ENCODE results near the gene FLT3.
"Not testable (repeated sequence)": the region's sequence is repeated elsewhere in the genome, so short reads cannot be mapped to it uniquely, and the experiment has no call there.

FLT3 gene

DNA sequence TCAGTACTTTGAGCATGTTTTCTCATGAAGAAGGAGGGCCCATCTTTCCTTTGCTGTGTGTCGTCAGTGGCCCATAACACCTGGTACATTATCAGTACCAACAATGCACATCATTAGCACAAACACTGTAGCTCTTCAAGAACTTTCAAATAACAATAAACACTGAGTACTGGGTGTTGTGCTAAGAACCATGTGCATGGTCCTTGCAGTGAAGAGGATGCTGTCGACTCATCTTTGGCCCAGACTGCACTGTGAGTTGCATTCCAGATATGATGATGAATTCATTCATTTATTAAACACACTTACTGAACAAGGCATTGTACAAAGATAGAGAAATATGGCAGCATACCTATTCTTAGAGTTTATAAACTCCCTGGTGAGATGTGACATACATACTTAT is 55.8 kb downstream of the FLT3 start:
- no peak overlapping the region for H3K9ac ChIP-seq (ENCODE audit: insufficient read length, low read depth)
- no peak for DNase-seq (ENCODE audit: low read depth, low spot score)
- H3K4me3 ChIP-seq (ENCODE audit: insufficient read length, low read depth), result no peak overlapping the region
- no peaks in the 10 kb centered on the region for H3K9me3 ChIP-seq (ENCODE audit: insufficient read depth, low read length)
- TF ChIP-seq ZNF274 (IDR thresholded peaks at IDR 0.05; ENCODE audit: low read depth, low read length), result no peak
- no peak for TF ChIP-seq SUZ12 (IDR thresholded peaks at IDR 0.05; ENCODE audit: extremely low read depth, insufficient read depth, insufficient read length)
- TF ChIP-seq YY1 (IDR thresholded peaks at IDR 0.05; ENCODE audit: insufficient read depth, insufficient read length), result no peak
- no peaks in the 10 kb centered on the region for H3K4me1 ChIP-seq (ENCODE audit: insufficient read depth, insufficient read length)
- H3K36me3 ChIP-seq (ENCODE audit: insufficient read depth, insufficient read length, low read length), result no peaks in the 10 kb centered on the region
- peaks cover 67% of the 10 kb centered on the region for H3K27me3 ChIP-seq (ENCODE audit: insufficient read depth, insufficient read length)

DNA sequence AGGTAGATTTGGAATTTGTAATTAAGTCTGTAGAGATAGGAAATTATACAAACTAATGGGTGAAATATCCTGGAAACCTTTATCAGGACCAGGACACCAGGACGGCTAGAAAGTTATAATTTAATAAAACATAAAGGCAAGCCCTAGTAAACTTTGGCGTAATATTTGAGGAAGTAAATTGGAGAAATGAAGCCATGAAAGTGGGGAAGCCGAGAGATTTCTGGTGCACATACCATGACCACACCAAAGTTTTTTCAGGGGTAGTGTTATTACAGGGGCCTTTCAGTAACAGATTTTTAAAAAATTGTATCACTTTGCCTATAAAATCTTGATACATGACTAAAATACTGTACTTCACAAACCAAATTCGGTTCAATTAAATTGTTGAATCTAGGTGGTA is 57.2 kb downstream of the FLT3 start:
- Histone ChIP-seq H3K27me3 (ENCODE audit: insufficient read depth, insufficient read length) (peaks cover 64% of the 10 kb centered on the region), H3K9me3 (ENCODE audit: insufficient read depth, low read length) (no peaks in the 10 kb centered on the region), H3K4me3 (ENCODE audit: insufficient read length, low read depth) (no peak overlapping the region), H3K36me3 (ENCODE audit: insufficient read depth, insufficient read length, low read length) (no peaks in the 10 kb centered on the region), H3K9ac (ENCODE audit: insufficient read length, low read depth) (no peak overlapping the region), H3K4me1 (ENCODE audit: insufficient read depth, insufficient read length) (no peaks in the 10 kb centered on the region)
- DNase-seq (ENCODE audit: low read depth, low spot score), result no peak
- TF ChIP-seq SUZ12 (IDR thresholded peaks at IDR 0.05; ENCODE audit: extremely low read depth, insufficient read depth, insufficient read length), result no peak
- no peak for TF ChIP-seq ZNF274 (IDR thresholded peaks at IDR 0.05; ENCODE audit: low read depth, low read length)
- no peak for TF ChIP-seq YY1 (IDR thresholded peaks at IDR 0.05; ENCODE audit: insufficient read depth, insufficient read length)

DNA sequence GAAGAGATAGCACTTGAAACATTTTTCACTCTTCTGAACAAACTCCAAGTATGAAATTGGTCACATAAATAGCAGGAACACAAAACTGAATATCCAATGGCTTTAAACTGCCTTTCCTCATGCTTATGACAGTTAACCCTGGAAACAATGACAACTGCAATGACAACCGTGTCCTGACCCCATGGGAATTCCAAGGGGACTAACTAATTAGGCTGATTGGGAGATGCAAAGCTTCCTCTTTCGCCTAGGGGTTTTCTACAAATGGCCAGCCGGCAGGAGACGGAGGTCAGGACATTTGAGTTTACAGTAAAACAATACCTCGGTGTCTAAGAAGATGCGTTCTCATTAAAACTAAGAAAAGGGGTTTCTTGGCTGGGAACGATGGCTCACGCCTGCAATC is 58.9 kb downstream of the FLT3 start:
- H3K9me3 ChIP-seq (ENCODE audit: insufficient read depth, low read length), result no peaks in the 10 kb centered on the region
- H3K27me3 ChIP-seq (ENCODE audit: insufficient read depth, insufficient read length), result peaks cover 72% of the 10 kb centered on the region
- DNase-seq (ENCODE audit: low read depth, low spot score), result no peak
- H3K4me1 ChIP-seq (ENCODE audit: insufficient read depth, insufficient read length), result no peaks in the 10 kb centered on the region
- no peaks in the 10 kb centered on the region for H3K36me3 ChIP-seq (ENCODE audit: insufficient read depth, insufficient read length, low read length)
- TF ChIP-seq SUZ12 (IDR thresholded peaks at IDR 0.05; ENCODE audit: extremely low read depth, insufficient read depth, insufficient read length), result no peak
- no peak for TF ChIP-seq ZNF274 (IDR thresholded peaks at IDR 0.05; ENCODE audit: low read depth, low read length)
- H3K4me3 ChIP-seq (ENCODE audit: insufficient read length, low read depth), result no peak overlapping the region
- no peak overlapping the region for H3K9ac ChIP-seq (ENCODE audit: insufficient read length, low read depth)

DNA sequence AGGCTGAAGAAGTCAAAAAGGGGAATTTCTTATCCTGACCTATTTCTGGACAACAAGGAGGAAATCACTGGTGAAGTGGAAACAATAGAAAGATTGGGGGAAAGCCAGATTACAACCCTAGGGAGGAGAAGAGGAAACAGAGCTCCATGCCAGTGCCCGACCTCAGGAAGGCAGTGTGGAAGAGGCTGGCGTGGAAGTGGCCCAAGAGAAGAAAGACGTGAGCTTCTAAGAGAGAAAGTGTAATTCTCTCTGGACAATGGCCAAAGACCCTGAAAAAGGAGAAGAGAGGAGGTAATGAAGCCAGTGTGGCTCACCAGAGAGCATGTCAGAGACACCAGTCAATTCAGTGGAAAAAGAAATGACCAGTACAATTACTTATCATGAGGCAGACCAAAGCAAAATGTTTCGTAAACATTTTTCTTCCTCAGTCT is 59.3 kb downstream of the FLT3 start:
- Histone ChIP-seq H3K27me3 (ENCODE audit: insufficient read depth, insufficient read length) (peaks cover 77% of the 10 kb centered on the region), H3K36me3 (ENCODE audit: insufficient read depth, insufficient read length, low read length) (no peaks in the 10 kb centered on the region)
- no peak for TF ChIP-seq ZNF274 (IDR thresholded peaks at IDR 0.05; ENCODE audit: low read depth, low read length)
- no peak for TF ChIP-seq YY1 (IDR thresholded peaks at IDR 0.05; ENCODE audit: insufficient read depth, insufficient read length)
- no peak for TF ChIP-seq SUZ12 (IDR thresholded peaks at IDR 0.05; ENCODE audit: extremely low read depth, insufficient read depth, insufficient read length)

DNA sequence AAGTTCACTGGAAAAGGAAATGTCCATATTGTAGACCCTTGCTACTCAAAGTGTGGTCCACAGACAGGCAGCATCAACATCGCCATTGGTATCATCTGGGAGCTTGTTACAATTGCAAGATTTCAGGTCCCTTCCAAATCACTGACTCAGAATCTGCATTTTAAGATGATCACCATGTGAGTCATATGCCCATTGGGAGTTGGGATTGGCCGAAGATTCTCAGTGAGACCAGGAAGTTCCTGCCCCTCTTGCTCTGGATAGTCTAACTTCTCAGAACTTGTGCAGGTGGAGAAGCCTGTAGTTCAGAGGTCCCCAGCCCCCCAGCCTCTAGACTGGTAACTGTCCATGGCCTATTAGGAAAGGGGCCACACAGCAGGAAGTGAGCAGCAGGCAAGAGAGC is 63.0 kb downstream of the FLT3 start:
- TF ChIP-seq SUZ12 (IDR thresholded peaks at IDR 0.05; ENCODE audit: extremely low read depth, insufficient read depth, insufficient read length) (no peak), YY1 (IDR thresholded peaks at IDR 0.05; ENCODE audit: insufficient read depth, insufficient read length) (no peak), ZNF274 (IDR thresholded peaks at IDR 0.05; ENCODE audit: low read depth, low read length) (no peak)
- Histone ChIP-seq H3K4me1 (ENCODE audit: insufficient read depth, insufficient read length) (no peaks in the 10 kb centered on the region), H3K9me3 (ENCODE audit: insufficient read depth, low read length) (no peaks in the 10 kb centered on the region), H3K4me3 (ENCODE audit: insufficient read length, low read depth) (no peak overlapping the region), H3K9ac (ENCODE audit: insufficient read length, low read depth) (no peak overlapping the region), H3K27me3 (ENCODE audit: insufficient read depth, insufficient read length) (peaks cover 57% of the 10 kb centered on the region), H3K36me3 (ENCODE audit: insufficient read depth, insufficient read length, low read length) (no peaks in the 10 kb centered on the region)
- DNase-seq (ENCODE audit: low read depth, low spot score), result no peak

More for the DNA sequence above, 59.3 kb downstream of the FLT3 start:
- DNase-seq (ENCODE audit: low read depth, low spot score), result no peak
- Histone ChIP-seq H3K9me3 (ENCODE audit: insufficient read depth, low read length) (no peaks in the 10 kb centered on the region), H3K9ac (ENCODE audit: insufficient read length, low read depth) (no peak overlapping the region), H3K4me1 (ENCODE audit: insufficient read depth, insufficient read length) (no peaks in the 10 kb centered on the region), H3K4me3 (ENCODE audit: insufficient read length, low read depth) (no peak overlapping the region)

DNA sequence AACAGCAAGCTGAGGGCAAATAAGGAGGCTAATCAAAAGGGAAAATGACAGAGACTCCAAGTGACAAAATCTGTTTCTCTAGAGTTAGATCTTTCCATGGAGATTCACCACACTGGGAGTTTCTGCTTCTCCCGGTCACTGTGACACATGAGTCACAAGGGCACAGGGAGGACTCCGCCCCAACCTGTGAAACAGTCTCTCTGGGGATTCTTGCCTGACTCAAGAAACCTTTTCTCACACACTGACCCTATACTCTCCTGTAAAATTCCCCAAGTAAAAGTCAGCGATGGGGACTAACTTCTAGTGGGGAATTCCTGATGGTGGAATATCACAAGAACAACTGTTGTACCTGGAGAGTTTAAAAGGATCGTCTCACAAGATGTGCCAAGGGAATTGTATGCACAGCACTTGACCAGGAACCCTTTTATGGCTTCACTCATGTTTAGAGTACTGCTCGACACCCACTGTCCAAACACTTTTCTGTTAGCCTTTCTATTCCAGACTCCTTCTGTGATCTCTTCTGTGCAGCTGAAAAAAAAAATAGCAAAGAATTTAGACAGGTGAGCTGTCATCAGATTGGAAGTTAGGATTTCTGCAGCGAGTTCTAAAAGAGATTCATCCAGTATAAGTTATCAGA is 65.1 kb downstream of the FLT3 start:
- Histone ChIP-seq H3K36me3 (ENCODE audit: insufficient read depth, insufficient read length, low read length) (no peaks in the 10 kb centered on the region), H3K9ac (ENCODE audit: insufficient read length, low read depth) (no peak overlapping the region), H3K4me3 (ENCODE audit: insufficient read length, low read depth) (no peak overlapping the region), H3K9me3 (ENCODE audit: insufficient read depth, low read length) (no peaks in the 10 kb centered on the region), H3K27me3 (ENCODE audit: insufficient read depth, insufficient read length) (peaks cover 43% of the 10 kb centered on the region), H3K4me1 (ENCODE audit: insufficient read depth, insufficient read length) (no peaks in the 10 kb centered on the region)
- no peak for TF ChIP-seq SUZ12 (IDR thresholded peaks at IDR 0.05; ENCODE audit: extremely low read depth, insufficient read depth, insufficient read length)
- no peak for TF ChIP-seq ZNF274 (IDR thresholded peaks at IDR 0.05; ENCODE audit: low read depth, low read length)
- TF ChIP-seq YY1 (IDR thresholded peaks at IDR 0.05; ENCODE audit: insufficient read depth, insufficient read length), result no peak
- no peak for DNase-seq (ENCODE audit: low read depth, low spot score)

DNA sequence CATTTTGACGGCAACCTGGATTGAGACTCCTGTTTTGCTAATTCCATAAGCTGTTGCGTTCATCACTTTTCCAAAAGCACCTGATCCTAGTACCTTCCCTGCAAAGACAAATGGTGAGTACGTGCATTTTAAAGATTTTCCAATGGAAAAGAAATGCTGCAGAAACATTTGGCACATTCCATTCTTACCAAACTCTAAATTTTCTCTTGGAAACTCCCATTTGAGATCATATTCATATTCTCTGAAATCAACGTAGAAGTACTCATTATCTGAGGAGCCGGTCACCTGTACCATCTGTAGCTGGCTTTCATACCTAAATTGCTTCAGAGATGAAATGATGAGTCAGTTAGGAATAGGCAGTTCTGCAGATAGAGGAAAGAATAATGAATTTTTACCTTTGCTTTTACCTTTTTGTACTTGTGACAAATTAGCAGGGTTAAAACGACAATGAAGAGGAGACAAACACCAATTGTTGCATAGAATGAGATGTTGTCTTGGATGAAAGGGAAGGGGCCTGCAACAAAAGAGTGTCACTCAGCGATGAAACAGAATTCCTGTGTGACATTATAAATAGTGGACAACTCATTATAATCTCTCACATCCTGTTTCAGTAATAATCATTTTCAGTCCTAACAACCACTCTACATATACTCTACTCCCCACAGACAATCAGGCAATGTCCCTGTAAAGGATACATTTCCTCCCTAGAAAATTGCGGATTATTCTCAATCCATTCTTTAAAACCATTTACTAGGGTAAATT is 66.3 kb downstream of the FLT3 start:
- H3K9me3 ChIP-seq (ENCODE audit: insufficient read depth, low read length), result no peaks in the 10 kb centered on the region
- TF ChIP-seq SUZ12 (IDR thresholded peaks at IDR 0.05; ENCODE audit: extremely low read depth, insufficient read depth, insufficient read length) (no peak), ZNF274 (IDR thresholded peaks at IDR 0.05; ENCODE audit: low read depth, low read length) (no peak), YY1 (IDR thresholded peaks at IDR 0.05; ENCODE audit: insufficient read depth, insufficient read length) (no peak)
- H3K4me3 ChIP-seq (ENCODE audit: insufficient read length, low read depth), result no peak overlapping the region

DNA sequence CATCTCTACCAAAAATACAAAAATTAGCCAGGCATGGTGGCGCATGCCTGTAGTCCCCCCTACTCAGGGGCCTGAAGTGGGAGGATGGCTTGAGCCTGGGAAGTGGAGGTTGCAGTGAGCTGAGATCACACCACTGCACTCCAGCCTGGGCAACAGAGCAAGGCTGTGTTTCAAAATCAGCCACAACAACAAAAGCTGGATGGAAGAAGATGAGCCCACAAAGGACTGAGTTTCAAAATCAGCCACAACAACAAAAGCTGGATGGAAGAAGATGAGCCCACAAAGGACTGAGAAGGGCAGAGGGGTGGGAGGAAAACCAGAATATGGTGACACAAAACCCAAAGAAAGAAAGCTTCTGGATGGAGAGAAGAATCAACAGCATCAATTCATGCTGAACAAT is 67.9 kb downstream of the FLT3 start:
- not testable (repeated sequence) for H3K9ac ChIP-seq (ENCODE audit: insufficient read length, low read depth); H3K36me3 ChIP-seq (ENCODE audit: insufficient read depth, insufficient read length, low read length); H3K4me1 ChIP-seq (ENCODE audit: insufficient read depth, insufficient read length); DNase-seq (ENCODE audit: low read depth, low spot score); H3K9me3 ChIP-seq (ENCODE audit: insufficient read depth, low read length); H3K4me3 ChIP-seq (ENCODE audit: insufficient read length, low read depth)
- peaks cover 19% of the 10 kb centered on the region for H3K27me3 ChIP-seq (ENCODE audit: insufficient read depth, insufficient read length)

More for the DNA sequence above, 66.3 kb downstream of the FLT3 start:
- Histone ChIP-seq H3K9ac (ENCODE audit: insufficient read length, low read depth) (no peak overlapping the region), H3K4me1 (ENCODE audit: insufficient read depth, insufficient read length) (no peaks in the 10 kb centered on the region), H3K36me3 (ENCODE audit: insufficient read depth, insufficient read length, low read length) (no peaks in the 10 kb centered on the region), H3K27me3 (ENCODE audit: insufficient read depth, insufficient read length) (peaks cover 33% of the 10 kb centered on the region)
- no peak for DNase-seq (ENCODE audit: low read depth, low spot score)
